Measurements from ENCODE around the gene DNAI2.

GRCh38 chr17:74349120-74349519 is 75.1 kb downstream of the DNAI2 start:
- no peak for TF ChIP-seq REST (IDR thresholded peaks at IDR 0.05; ENCODE audit: insufficient read depth in 1 of 2, low read depth in 2 of 2, low read length in 2 of 2)
- TF ChIP-seq TAF1 (IDR thresholded peaks at IDR 0.05; ENCODE audit: borderline replicate concordance, insufficient read depth, low read length): no peak

Data from PFSK-1 (cell line).